DMS114 treated with DMSO at 0.1 percent for 48 hours (cell line): ENCODE data around the gene IL17RD.

Source experiments
- DNase-seq: peaks from one replicate; lab custom pipeline; 2025; ENCODE audit not compliant: unreplicated experiment; lab: John Stamatoyannopoulos, UW

IL17RD gene

GRCh38 chr3:57068437-57069089, 96.6 kb downstream of the IL17RD start:
- DNase-seq, result no peak

- DNase-seq, result no peak
Observed at GRCh38 chr3:57066471-57066870, 98.7 kb downstream of the IL17RD start.

- DNase-seq, result no peak
Observed at GRCh38 chr3:57065588-57065987, 99.6 kb downstream of the IL17RD start.

GRCh38 chr3:57064572-57064971, 100.6 kb downstream of the IL17RD start:
- DNase-seq, result no peak

- DNase-seq, result no peak
Observed at GRCh38 chr3:57064001-57064400, 101.2 kb downstream of the IL17RD start.

- DNase-seq, result no peak
Observed at GRCh38 chr3:57063032-57063431, 102.1 kb downstream of the IL17RD start.

- no peak for DNase-seq
Observed at GRCh38 chr3:57062101-57062631, 103.0 kb downstream of the IL17RD start.

GRCh38 chr3:57061556-57061955, 103.6 kb downstream of the IL17RD start:
- no peak for DNase-seq

- no peak for DNase-seq
Observed at GRCh38 chr3:57060089-57060821, 104.9 kb downstream of the IL17RD start, which contains the start of gene SPATA12. TSS of gene SPATA12 (plus strand) at chr3:57060664. CDS start at chr3:57073695, 13,031 bp downstream.

GRCh38 chr3:57059411-57059810, 105.7 kb downstream of the IL17RD start:
- DNase-seq, result no peak

GRCh38 chr3:57057351-57057750, 107.8 kb downstream of the IL17RD start:
- DNase-seq, result no peak

- no peak for DNase-seq
Observed at GRCh38 chr3:57053122-57053521, 112.0 kb downstream of the IL17RD start.

- DNase-seq, result no peak
Observed at GRCh38 chr3:57052662-57053061, 112.5 kb downstream of the IL17RD start.

GRCh38 chr3:57048728-57049127, 116.4 kb downstream of the IL17RD start:
- DNase-seq, result no peak

- DNase-seq, result no peak
Observed at GRCh38 chr3:57048052-57048671, 117.0 kb downstream of the IL17RD start.

GRCh38 chr3:57046101-57046765, 118.9 kb downstream of the IL17RD start:
- DNase-seq, result no peak

GRCh38 chr3:57043518-57043917, 121.6 kb downstream of the IL17RD start:
- DNase-seq, result no peak

GRCh38 chr3:57041674-57042073, 123.5 kb downstream of the IL17RD start:
- no peak for DNase-seq
